Mesothelial cell of epicardium (in vitro differentiated cells): ENCODE results near the gene POC1B. TPM values are rescaled to one million over a fixed set of nuclear protein-coding genes. Genes with fewer than 3 reads are reported as not detected.

Experiments used
- DNase-seq, 2 experiments: peaks; one replicate each; pipeline ENCODE4 v3.0.0; 2021; ENCODE audit warnings: low spot score in 2 of 2; ENCODE audit not compliant: unreplicated experiment in 2 of 2
- H3K27ac Mint-ChIP-seq: 2 replicates; pipeline ENCODE4 v1.8.0; 2021; ENCODE audit warnings: mixed read lengths
- H3K27me3 Mint-ChIP-seq: 2 replicates; pipeline ENCODE4 v1.8.0; 2021; ENCODE audit warnings: low read depth, mixed read lengths
- H3K36me3 Mint-ChIP-seq: 2 replicates; pipeline ENCODE4 v1.8.0; 2021; ENCODE audit warnings: mixed read lengths
- H3K4me1 Mint-ChIP-seq: 2 replicates; pipeline ENCODE4 v1.8.0; 2021; ENCODE audit warnings: mixed read lengths
- H3K4me3 Mint-ChIP-seq: 2 replicates; pipeline ENCODE4 v1.8.0; 2021; ENCODE audit warnings: mild to moderate bottlenecking, moderate library complexity, mixed read lengths
- H3K9me3 Mint-ChIP-seq: 2 replicates; pipeline ENCODE4 v1.8.0; 2021; ENCODE audit warnings: mixed read lengths
- CTCF ChIP-seq: fragments of 200-600 bp; sonication (generic); IDR thresholded peaks from one replicate; pipeline ENCODE4 v1.5.0; 2021; ENCODE audit warnings: antibody characterized with exemption; ENCODE audit not compliant: unreplicated experiment
- total RNA-seq: library from RNA; stranded (reverse); gene quantifications from 3 replicates; pipeline ENCODE4 v1.2.1, GENCODE V29; 2021

Gene POC1B
- total RNA-seq, 1 donor from 2014 or later = 12.1 TPM

- Mint-ChIP-seq H3K4me3 (no peak overlapping the region), H3K27me3 (no peaks in the 10 kb centered on the region), H3K27ac (no peak overlapping the region), H3K4me1 (peaks cover 37% of the 10 kb centered on the region), H3K9me3 (no peaks in the 10 kb centered on the region), H3K36me3 (no peaks in the 10 kb centered on the region)
- no peak for DNase-seq
- TF ChIP-seq CTCF = no peak
Measured at GRCh38 chr12:89568484-89568883, 42.6 kb upstream of the POC1B start.

- H3K4me3 Mint-ChIP-seq = no peak overlapping the region
- H3K27ac Mint-ChIP-seq = no peak overlapping the region
- no peaks in the 10 kb centered on the region for H3K9me3 Mint-ChIP-seq
- H3K27me3 Mint-ChIP-seq = no peaks in the 10 kb centered on the region
- H3K4me1 Mint-ChIP-seq = peaks cover 34% of the 10 kb centered on the region
- H3K36me3 Mint-ChIP-seq = no peaks in the 10 kb centered on the region
- DNase-seq = no peak
- no peak for TF ChIP-seq CTCF
Measured at GRCh38 chr12:89567691-89568239, 41.9 kb upstream of the POC1B start.

GRCh38 chr12:89566615-89567014 is 40.8 kb upstream of the POC1B start:
- Mint-ChIP-seq H3K27ac (peak overlapping the region; percentile 15), H3K36me3 (no peaks in the 10 kb centered on the region), H3K4me1 (peaks cover 34% of the 10 kb centered on the region), H3K4me3 (no peak overlapping the region), H3K27me3 (no peaks in the 10 kb centered on the region), H3K9me3 (no peaks in the 10 kb centered on the region)
- DNase-seq = no peak
- TF ChIP-seq CTCF = no peak

GRCh38 chr12:89565002-89565401 is 39.2 kb upstream of the POC1B start:
- Mint-ChIP-seq H3K27me3 (no peaks in the 10 kb centered on the region), H3K4me3 (no peak overlapping the region), H3K9me3 (no peaks in the 10 kb centered on the region), H3K36me3 (no peaks in the 10 kb centered on the region), H3K27ac (no peak overlapping the region), H3K4me1 (peaks cover 34% of the 10 kb centered on the region)
- no peak for TF ChIP-seq CTCF
- DNase-seq = no peak

GRCh38 chr12:89559753-89560152 is 33.9 kb upstream of the POC1B start:
- no peak for DNase-seq
- Mint-ChIP-seq H3K27me3 (no peaks in the 10 kb centered on the region), H3K4me3 (no peak overlapping the region), H3K9me3 (peaks cover 9% of the 10 kb centered on the region), H3K4me1 (peaks cover 5% of the 10 kb centered on the region), H3K27ac (no peak overlapping the region), H3K36me3 (peaks cover 2% of the 10 kb centered on the region)
- no peak for TF ChIP-seq CTCF

- H3K36me3 Mint-ChIP-seq = peaks cover 4% of the 10 kb centered on the region
- TF ChIP-seq CTCF = no peak
- no peak overlapping the region for H3K4me3 Mint-ChIP-seq
- H3K4me1 Mint-ChIP-seq = peaks cover 2% of the 10 kb centered on the region
- DNase-seq = no peak
- H3K9me3 Mint-ChIP-seq = peaks cover 16% of the 10 kb centered on the region
- H3K27ac Mint-ChIP-seq = no peak overlapping the region
- no peaks in the 10 kb centered on the region for H3K27me3 Mint-ChIP-seq
Measured at GRCh38 chr12:89556976-89557375, 31.1 kb upstream of the POC1B start.
